Kidney epithelial cell (primary cell): ENCODE measurements around the gene NUDT9. TPM values are rescaled to one million over a fixed set of nuclear protein-coding genes. Genes with fewer than 3 reads are reported as not detected.

ENCODE experiments used
- DNase-seq: peaks from one replicate; pipeline ENCODE4 v3.0.0-alpha.2; 2010; ENCODE audit warnings: low read depth
- H3K27me3 ChIP-seq: 2 replicates; pipeline ENCODE4 v1.6.0; 2011; ENCODE audit warnings: low read length; ENCODE audit not compliant: control insufficient read depth, insufficient read depth
- H3K36me3 ChIP-seq: 2 replicates; pipeline ENCODE4 v1.5.1; 2011; ENCODE audit warnings: low read length; ENCODE audit not compliant: control insufficient read depth, insufficient read depth
- H3K4me3 ChIP-seq: 2 replicates; pipeline ENCODE4 v1.5.1; 2011; ENCODE audit warnings: low read depth, mild to moderate bottlenecking, control low read depth, low read length
- total RNA-seq: library from RNA; depleted of rRNA; stranded (reverse); fragments of >200 nt; gene quantifications from 2 replicates; pipeline ENCODE4 v1.2.3, GENCODE V29; 2015
- TF ChIP-seq, protein P1 (sequence below): IDR thresholded peaks from 2 replicates; pipeline ENCODE4 v1.5.1; 2011; ENCODE audit warnings: mild to moderate bottlenecking, moderate library complexity, low read length, control low read depth, inconsistent platforms; ENCODE audit not compliant: insufficient read depth, poor library complexity, severe bottlenecking

NUDT9 gene
- total RNA-seq, 1 donor from 2014 or later, result 22.3 TPM

GRCh38 chr4:87506974-87507701 is 84.8 kb downstream of the NUDT9 start:
- TF ChIP-seq, protein P1, sequence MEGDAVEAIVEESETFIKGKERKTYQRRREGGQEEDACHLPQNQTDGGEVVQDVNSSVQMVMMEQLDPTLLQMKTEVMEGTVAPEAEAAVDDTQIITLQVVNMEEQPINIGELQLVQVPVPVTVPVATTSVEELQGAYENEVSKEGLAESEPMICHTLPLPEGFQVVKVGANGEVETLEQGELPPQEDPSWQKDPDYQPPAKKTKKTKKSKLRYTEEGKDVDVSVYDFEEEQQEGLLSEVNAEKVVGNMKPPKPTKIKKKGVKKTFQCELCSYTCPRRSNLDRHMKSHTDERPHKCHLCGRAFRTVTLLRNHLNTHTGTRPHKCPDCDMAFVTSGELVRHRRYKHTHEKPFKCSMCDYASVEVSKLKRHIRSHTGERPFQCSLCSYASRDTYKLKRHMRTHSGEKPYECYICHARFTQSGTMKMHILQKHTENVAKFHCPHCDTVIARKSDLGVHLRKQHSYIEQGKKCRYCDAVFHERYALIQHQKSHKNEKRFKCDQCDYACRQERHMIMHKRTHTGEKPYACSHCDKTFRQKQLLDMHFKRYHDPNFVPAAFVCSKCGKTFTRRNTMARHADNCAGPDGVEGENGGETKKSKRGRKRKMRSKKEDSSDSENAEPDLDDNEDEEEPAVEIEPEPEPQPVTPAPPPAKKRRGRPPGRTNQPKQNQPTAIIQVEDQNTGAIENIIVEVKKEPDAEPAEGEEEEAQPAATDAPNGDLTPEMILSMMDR, result no peak
- Histone ChIP-seq H3K27me3 (no peaks in the 10 kb centered on the region), H3K36me3 (no peaks in the 10 kb centered on the region), H3K4me3 (no peak overlapping the region)
- DNase-seq, result no peak

Other genes with a start within 250 kb of the NUDT9 start
- 6.2 and 7.6 TPM in 2 replicates for gene KLHL8, start 202.0 kb upstream of the NUDT9 start, total RNA-seq
- gene HSD17B13, start 99.7 kb upstream of the NUDT9 start, total RNA-seq, result 0.04 and 0.14 TPM in 2 replicates
- 12.9 and 14.4 TPM in 2 replicates for gene HSD17B11, start 31.4 kb upstream of the NUDT9 start, total RNA-seq
- 0.89 TPM in 1 of 2 replicates, not detected in the other for gene SPARCL1, start 106.8 kb downstream of the NUDT9 start, total RNA-seq
- gene DSPP, start 186.0 kb downstream of the NUDT9 start, total RNA-seq, result not detected in 2 replicates
- not detected in 2 replicates for gene DMP1, start 227.7 kb downstream of the NUDT9 start, total RNA-seq